ENCODE data around the gene LRBA. TPM values are rescaled to one million over a fixed set of nuclear protein-coding genes. Genes with fewer than 3 reads are reported as not detected.

The LRBA gene
- total and polyA plus RNA-seq, 8 donors: 43.3 to 62.5 (median 52.3) TPM

DNA sequence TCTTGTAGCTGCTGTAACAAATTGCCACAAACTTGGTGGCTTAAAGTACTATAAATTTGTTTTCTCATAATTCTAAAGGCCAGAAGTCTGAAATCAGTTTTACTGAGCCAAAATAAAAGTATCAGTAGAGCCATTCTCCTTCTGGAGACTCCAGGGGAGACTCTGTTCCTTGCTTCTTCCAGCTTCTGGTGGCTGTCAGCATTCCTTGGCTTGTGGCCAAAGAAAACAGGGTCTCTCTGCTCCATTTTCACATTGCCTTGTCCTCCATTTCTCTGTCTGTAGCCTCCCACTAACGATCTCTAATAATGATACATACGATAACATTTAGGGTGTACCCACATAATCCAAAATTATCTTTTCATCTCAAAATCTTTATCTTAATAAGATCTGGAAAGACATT, 232.8 kb downstream of the LRBA start:
- Histone ChIP-seq H3K27ac (no peak overlapping the region), H3K36me3 (no peaks in the 10 kb centered on the region), H3K4me3 (no peak overlapping the region), H3K27me3 (no peaks in the 10 kb centered on the region), H3K4me1 (no peaks in the 10 kb centered on the region), H3K9me3 (no peaks in the 10 kb centered on the region)
- ATAC-seq: no peak
- intact Hi-C loops (cut with DNase I): no loop called here
- TF ChIP-seq, protein P1, sequence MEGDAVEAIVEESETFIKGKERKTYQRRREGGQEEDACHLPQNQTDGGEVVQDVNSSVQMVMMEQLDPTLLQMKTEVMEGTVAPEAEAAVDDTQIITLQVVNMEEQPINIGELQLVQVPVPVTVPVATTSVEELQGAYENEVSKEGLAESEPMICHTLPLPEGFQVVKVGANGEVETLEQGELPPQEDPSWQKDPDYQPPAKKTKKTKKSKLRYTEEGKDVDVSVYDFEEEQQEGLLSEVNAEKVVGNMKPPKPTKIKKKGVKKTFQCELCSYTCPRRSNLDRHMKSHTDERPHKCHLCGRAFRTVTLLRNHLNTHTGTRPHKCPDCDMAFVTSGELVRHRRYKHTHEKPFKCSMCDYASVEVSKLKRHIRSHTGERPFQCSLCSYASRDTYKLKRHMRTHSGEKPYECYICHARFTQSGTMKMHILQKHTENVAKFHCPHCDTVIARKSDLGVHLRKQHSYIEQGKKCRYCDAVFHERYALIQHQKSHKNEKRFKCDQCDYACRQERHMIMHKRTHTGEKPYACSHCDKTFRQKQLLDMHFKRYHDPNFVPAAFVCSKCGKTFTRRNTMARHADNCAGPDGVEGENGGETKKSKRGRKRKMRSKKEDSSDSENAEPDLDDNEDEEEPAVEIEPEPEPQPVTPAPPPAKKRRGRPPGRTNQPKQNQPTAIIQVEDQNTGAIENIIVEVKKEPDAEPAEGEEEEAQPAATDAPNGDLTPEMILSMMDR (IDR thresholded peaks at IDR 0.05): no peak
- DNase-seq: peak in 1 of 4 donors; percentile 19

DNA sequence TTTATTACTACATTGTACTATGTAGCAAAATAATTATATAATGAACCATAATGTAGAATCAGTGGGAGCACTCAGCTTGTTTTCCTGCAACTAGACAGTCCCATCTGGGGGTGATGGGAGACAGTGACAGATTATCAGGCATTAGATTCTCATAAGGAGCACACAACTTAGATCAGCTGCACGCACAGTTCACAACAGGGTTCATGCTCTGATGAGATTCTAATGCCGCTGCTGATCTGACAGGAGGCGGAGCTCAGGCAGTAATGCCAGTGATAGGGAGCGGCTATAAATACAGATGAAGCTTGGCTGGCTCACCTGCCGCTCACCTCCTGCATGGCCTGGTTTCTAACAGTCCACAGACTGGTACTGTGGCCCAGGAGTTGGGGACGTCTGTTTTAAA, 233.9 kb downstream of the LRBA start:
- Histone ChIP-seq H3K27ac (no peak overlapping the region), H3K4me3 (no peak overlapping the region), H3K27me3 (no peaks in the 10 kb centered on the region), H3K4me1 (no peaks in the 10 kb centered on the region), H3K36me3 (no peaks in the 10 kb centered on the region), H3K9me3 (no peaks in the 10 kb centered on the region)
- no peak for ATAC-seq
- no peak for DNase-seq
- intact Hi-C loops (cut with DNase I): no loop called here
- TF ChIP-seq, protein P1 (IDR thresholded peaks at IDR 0.05): no peak

DNA sequence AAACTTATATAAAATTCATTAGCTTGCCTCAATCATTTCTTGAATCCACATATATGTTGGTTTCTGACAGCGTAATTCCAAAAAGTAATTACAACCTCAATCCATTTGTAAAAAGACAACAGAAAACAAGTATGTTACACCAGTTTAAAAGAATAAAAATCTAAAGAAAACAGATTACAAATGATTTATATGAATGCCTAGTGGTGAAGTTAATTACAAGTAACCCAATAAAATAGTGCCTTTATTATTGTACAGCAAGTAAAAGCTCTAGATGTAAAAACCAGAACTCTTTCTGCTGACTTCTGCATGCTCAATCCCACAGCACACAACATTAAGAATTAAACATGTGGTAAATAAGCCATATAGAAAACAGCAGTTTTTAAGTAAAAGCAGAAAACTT, 235.4 kb downstream of the LRBA start:
- Histone ChIP-seq H3K9me3 (no peaks in the 10 kb centered on the region), H3K27me3 (no peaks in the 10 kb centered on the region), H3K4me1 (no peaks in the 10 kb centered on the region), H3K27ac (no peak overlapping the region), H3K4me3 (no peak overlapping the region), H3K36me3 (no peaks in the 10 kb centered on the region)
- TF ChIP-seq, protein P1 (IDR thresholded peaks at IDR 0.05): no peak
- ATAC-seq (no peak), DNase-seq (no peak)
- intact Hi-C loops (cut with DNase I): no loop called here

DNA sequence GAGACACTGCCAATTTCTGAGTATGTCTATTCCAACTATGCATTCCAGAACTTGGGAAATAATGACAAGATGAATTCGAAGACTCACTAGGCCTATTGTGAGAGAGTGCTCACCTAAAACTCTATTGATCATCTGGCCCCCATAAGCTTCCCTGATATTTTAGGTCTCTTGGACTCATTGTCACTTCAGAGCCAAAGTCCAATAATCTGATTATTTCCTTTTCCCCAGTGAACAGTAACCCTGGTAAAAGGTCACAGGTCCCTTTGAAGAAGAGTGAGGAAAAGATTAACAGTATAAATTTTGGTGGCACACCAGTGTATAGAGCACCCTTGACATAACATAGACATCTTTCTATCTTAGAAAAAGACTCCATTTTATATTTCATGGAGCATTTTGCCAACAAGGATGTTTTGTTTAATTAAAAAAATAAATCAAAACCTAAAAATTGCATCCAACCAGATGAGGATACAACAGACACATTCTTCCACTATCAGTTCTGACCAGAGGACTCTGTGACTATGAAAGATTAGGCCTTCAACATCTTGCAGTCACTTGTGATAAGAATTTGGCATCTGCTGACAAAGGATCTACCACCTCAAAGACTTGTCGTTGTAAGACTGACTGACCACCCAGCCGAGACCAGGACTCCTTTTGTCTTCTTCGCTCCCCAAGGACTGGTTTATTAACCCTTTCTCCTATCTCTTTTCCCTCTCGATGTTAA, 241.2 kb downstream of the LRBA start:
- Histone ChIP-seq H3K27me3 (no peaks in the 10 kb centered on the region), H3K4me3 (no peak overlapping the region), H3K27ac (no peak overlapping the region), H3K36me3 (no peaks in the 10 kb centered on the region), H3K9me3 (no peaks in the 10 kb centered on the region), H3K4me1 (no peaks in the 10 kb centered on the region)
- TF ChIP-seq, protein P1 (IDR thresholded peaks at IDR 0.05): no peak
- no peak for ATAC-seq
- intact Hi-C loops (cut with DNase I): no loop called here
- no peak for DNase-seq

DNA sequence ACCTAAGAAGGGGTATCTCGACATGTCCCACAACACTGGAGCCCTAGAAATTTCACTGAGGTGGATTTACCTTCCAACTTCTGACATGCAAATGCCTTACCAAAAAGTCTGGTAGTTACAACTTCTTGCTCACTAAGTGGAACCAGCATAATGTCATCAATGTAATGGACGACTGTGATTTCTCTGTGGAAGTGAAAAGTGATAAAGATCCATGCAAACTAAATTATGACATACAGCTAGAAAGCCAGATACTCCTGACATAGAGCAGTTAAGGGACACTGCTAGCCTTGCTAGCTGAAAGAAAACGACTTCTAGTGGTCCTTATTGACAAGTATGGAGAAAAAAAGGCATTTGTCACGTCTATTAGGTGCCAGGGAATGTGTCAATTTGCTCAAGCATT, 242.1 kb downstream of the LRBA start:
- intact Hi-C loops (cut with DNase I): no loop called here
- no peaks in the 10 kb centered on the region for H3K36me3 ChIP-seq
- H3K4me1 ChIP-seq: no peaks in the 10 kb centered on the region
- DNase-seq (no peak), ATAC-seq (no peak)
- H3K9me3 ChIP-seq: no peaks in the 10 kb centered on the region
- TF ChIP-seq, protein P1 (IDR thresholded peaks at IDR 0.05): no peak
- H3K27me3 ChIP-seq: no peaks in the 10 kb centered on the region
- H3K27ac ChIP-seq: no peak overlapping the region
- no peak overlapping the region for H3K4me3 ChIP-seq
